Measurements from ENCODE around the gene SPEF2. TPM values are rescaled to one million over a fixed set of nuclear protein-coding genes. Genes with fewer than 3 reads are reported as not detected.
"Not testable (repeated sequence)": the region's sequence is repeated elsewhere in the genome, so short reads cannot be mapped to it uniquely, and the experiment has no call there.

SPEF2 gene
- total and polyA plus RNA-seq, 2 experiments from 2014 or later: 0.17 to 0.21 TPM

- no peak for TF ChIP-seq REST (IDR thresholded peaks at IDR 0.05; ENCODE audit: unreplicated experiment)
- TF ChIP-seq CREB1 (CRISPR knock-in tag; IDR thresholded peaks at IDR 0.05; ENCODE audit: low read depth): no peak
- TF ChIP-seq ZNF114 (CRISPR knock-in tag; IDR thresholded peaks at IDR 0.05): no peak
- TF ChIP-seq POLR2AphosphoS5 (IDR thresholded peaks at IDR 0.05; ENCODE audit: low read depth): no peak
- no peak for TF ChIP-seq NANOG (IDR thresholded peaks at IDR 0.05; ENCODE audit: borderline replicate concordance)
- TF ChIP-seq STAT1 (IDR thresholded peaks at IDR 0.05; ENCODE audit: unreplicated experiment): no peak
- no peak for TF ChIP-seq JUNB (IDR thresholded peaks at IDR 0.05; ENCODE audit: unreplicated experiment)
- TF ChIP-seq EZH2phosphoT487 (IDR thresholded peaks at IDR 0.05; ENCODE audit: unreplicated experiment): no peak
- no peak for TF ChIP-seq CTCF (conservative IDR thresholded peaks at IDR 0.05; ENCODE audit: low read depth in 2 of 2)
Measured at GRCh38 chr5:35842856-35843255, 225.2 kb downstream of the SPEF2 start (continued).

GRCh38 chr5:35845508-35845907, 227.8 kb downstream of the SPEF2 start:
- not testable (repeated sequence) for H3K9me2 ChIP-seq (ENCODE audit: insufficient read depth); H3K27me3 ChIP-seq (ENCODE audit: insufficient read depth); H3K4me1 Mint-ChIP-seq; H3K27ac ChIP-seq (ENCODE audit: low read depth); H3K4me3 ChIP-seq; H3K79me2 ChIP-seq (replicated peaks; ENCODE audit: insufficient read depth); H3K4me2 ChIP-seq; H4K20me1 ChIP-seq (replicated peaks; ENCODE audit: insufficient read depth); H3F3A ChIP-seq (replicated peaks; ENCODE audit: low read depth); H3K4me3 Mint-ChIP-seq; H2AFZ ChIP-seq; H3K4me1 ChIP-seq (ENCODE audit: insufficient read depth); H3K27ac Mint-ChIP-seq; H3K36me3 ChIP-seq (ENCODE audit: insufficient read depth); DNase-seq (ENCODE audit: low spot score); H3K27me3 Mint-ChIP-seq (ENCODE audit: insufficient read depth, low read depth, poor library complexity); ATAC-seq
- Mint-ChIP-seq H3K9me3 (peaks cover 64% of the 10 kb centered on the region), H3K36me3 (ENCODE audit: low read depth) (peaks cover 36% of the 10 kb centered on the region)

- peaks cover 58% of the 10 kb centered on the region for H3K9me3 Mint-ChIP-seq
- Histone ChIP-seq H3F3A (replicated peaks; ENCODE audit: low read depth) (no peaks in the 10 kb centered on the region), H3K4me2 (no peak overlapping the region), H3K36me3 (ENCODE audit: insufficient read depth) (peaks cover 7% of the 10 kb centered on the region; the same call in 1 of the 2 replicates), H2AFZ (no peak overlapping the region), H3K79me2 (replicated peaks; ENCODE audit: insufficient read depth) (no peaks in the 10 kb centered on the region), H4K20me1 (replicated peaks; ENCODE audit: insufficient read depth) (no peaks in the 10 kb centered on the region), H3K27ac (ENCODE audit: low read depth) (no peak overlapping the region), H3K4me1 (ENCODE audit: insufficient read depth) (no peaks in the 10 kb centered on the region), H3K9me2 (ENCODE audit: insufficient read depth) (no peaks in the 10 kb centered on the region), H3K27me3 (ENCODE audit: insufficient read depth) (no peaks in the 10 kb centered on the region), H3K4me3 (no peak overlapping the region)
- H3K4me3 Mint-ChIP-seq: no peak overlapping the region
- no peaks in the 10 kb centered on the region for H3K4me1 Mint-ChIP-seq
- peaks cover 6% of the 10 kb centered on the region for H3K27me3 Mint-ChIP-seq (ENCODE audit: insufficient read depth, low read depth, poor library complexity)
- peaks cover 36% of the 10 kb centered on the region for H3K36me3 Mint-ChIP-seq (ENCODE audit: low read depth)
- DNase-seq (ENCODE audit: low spot score): no peak
- no peak for ATAC-seq
- no peak overlapping the region for H3K27ac Mint-ChIP-seq
- TF ChIP-seq CREB1 (CRISPR knock-in tag; IDR thresholded peaks at IDR 0.05; ENCODE audit: low read depth) (no peak), ZNF462 (CRISPR knock-in tag; IDR thresholded peaks at IDR 0.05) (no peak)
Measured at GRCh38 chr5:35847491-35847890, 229.8 kb downstream of the SPEF2 start.
